ENCODE measurements around the gene ID2.

The ID2 gene

DNA sequence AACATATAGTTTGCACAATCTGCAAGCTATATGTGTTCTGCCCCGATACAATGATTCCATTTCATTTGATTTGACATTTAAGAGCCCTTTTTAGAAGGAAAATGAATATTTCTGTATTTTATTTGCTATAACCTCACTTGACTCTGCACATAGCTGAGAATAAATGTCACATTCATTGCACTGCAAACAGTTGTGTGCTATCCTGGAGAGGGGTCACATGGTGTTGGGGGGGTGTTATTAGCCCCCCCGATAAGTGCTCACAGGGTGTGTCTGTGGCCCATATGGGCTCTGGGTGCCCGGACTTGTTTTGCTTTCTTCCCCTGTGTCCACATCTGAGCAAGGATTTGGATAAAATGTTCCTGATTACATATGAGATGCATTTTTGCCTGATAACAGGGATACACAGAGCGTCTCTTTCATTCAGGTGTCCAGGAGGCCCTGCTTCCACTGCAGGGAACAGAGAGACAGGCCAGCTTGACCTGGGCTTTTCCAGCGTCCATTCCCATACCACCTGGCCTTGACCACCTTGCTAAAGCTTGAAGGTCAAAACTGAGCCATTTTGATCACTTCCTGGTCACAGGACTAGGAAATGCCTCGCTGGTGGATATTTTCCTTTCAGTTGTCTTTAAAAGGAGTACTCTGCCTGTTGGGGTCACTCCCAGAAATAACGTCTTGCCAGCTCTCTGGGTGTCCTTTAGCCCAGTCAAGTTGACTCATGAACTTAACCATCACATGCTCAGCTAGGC lies 38.4 kb upstream of the ID2 start:
- TF ChIP-seq CTCF (IDR thresholded peaks at IDR 0.05; ENCODE audit: low read depth, low read length): no peak
- H3K4me3 ChIP-seq (ENCODE audit: low read depth, low read length): no peak overlapping the region

GRCh38 chr2:8643996-8644356 lies 37.9 kb upstream of the ID2 start:
- TF ChIP-seq CTCF (IDR thresholded peaks at IDR 0.05; ENCODE audit: low read depth, low read length): no peak
- H3K4me3 ChIP-seq (ENCODE audit: low read depth, low read length): no peak overlapping the region

DNA sequence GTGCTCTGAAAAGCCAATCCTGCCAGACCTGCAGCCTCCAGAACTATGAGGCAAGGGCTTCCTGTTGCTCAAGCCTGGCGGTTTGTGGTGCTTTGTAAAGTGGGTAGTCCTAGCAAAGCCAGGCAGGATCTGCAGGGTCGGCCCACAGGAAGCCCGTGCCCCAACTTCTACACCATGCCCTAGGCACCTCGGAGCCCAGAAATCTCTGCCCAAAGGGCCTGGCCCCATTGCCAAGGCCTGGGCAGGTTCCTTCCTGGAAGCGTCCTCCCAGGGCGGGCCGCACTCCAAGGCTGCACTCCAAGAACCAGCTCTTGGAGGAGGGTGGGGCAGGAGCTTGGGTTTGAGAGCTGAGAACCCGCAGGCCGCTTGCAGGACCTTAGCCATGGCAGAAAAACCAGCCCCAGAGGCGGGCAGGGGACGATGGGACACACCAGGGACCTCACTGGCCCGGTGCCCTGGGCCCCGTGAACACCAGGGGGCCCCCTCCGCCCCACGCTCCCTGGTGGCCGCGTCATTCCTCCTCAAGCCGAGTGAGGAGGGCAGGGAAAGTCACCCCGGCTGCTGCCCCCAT lies 37.2 kb upstream of the ID2 start:
- H3K4me3 ChIP-seq (ENCODE audit: low read depth, low read length): no peak overlapping the region
- no peak for TF ChIP-seq CTCF (IDR thresholded peaks at IDR 0.05; ENCODE audit: low read depth, low read length)

DNA sequence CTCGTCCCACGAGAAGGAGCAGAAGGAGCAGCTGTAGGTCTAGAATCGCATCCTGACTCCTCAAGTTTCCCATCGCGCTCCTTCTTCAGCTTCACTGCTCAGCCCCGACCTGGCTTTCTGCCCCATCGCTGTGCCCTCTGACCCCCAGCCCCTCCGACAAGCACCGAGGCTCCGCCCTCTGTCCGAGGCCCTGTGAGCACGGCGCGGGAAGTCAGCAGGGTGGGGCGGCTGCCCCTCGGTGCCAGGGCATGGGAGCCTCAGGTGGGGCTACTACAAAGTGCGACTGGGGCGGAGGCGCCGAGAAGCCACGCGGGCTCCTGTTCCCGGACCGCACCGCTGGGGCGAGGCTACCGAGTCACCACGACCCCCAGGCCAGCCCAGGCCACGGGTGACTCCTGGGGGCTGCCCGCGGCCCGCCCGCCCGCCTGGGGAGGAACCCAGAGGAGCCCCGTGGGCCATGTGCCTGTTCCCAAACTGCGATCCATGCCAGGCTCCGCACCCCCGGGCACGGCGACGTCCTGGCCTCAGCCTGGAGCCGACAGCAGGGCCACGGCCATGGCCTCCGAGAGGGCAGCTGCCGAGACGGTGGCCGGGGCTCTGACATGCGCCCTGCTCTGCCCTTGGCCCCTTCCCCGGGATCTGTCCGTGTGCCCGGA lies 36.6 kb upstream of the ID2 start:
- H3K4me3 ChIP-seq (ENCODE audit: low read depth, low read length): no peak overlapping the region
- TF ChIP-seq CTCF (IDR thresholded peaks at IDR 0.05; ENCODE audit: low read depth, low read length): no peak

DNA sequence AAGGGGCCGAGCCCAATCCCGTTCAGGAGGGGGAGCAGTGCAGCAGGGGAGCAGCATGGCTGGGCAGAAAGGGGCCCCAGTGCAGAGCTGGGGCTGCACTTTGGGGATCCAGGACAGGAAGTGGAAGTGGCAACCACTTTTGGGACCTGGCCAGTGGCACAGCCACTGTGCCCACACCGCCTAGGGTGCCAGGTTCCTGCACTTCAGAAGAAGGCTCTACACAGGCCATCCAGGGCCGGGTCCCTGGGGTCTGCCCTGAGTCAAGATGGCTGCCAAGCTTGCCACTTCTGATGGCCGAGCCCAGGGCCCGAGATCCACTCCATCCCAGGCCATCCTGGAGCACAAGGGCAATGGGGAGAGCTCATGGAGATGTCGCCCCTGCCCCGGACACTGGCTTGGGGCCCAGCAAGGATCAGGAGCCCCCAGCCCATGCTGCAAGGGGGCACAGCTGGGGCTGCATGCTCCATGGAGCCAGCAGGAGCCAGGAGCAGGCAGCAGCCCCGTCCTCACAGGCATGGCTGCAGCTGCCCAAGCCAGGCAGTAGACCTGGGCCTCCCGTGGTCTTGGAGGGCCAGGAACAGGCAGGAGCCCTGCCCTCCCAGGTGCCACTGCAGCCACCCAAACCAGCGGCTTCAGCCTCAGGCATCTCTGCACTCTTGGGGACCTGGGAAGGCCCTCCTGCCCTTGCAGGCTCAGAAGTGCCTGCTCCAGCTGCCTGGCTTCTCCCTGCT lies 35.0 kb upstream of the ID2 start:
- no peak for TF ChIP-seq CTCF (IDR thresholded peaks at IDR 0.05; ENCODE audit: low read depth, low read length)
- no peak overlapping the region for H3K4me3 ChIP-seq (ENCODE audit: low read depth, low read length)

- no peak overlapping the region for H3K4me3 ChIP-seq (ENCODE audit: low read depth, low read length)
- no peak for TF ChIP-seq CTCF (IDR thresholded peaks at IDR 0.05; ENCODE audit: low read depth, low read length)
These were observed 34.4 kb upstream of the ID2 start for GRCh38 chr2:8647462-8647857.
